SH-SY5Y (cell line): ENCODE data around the gene PRAF2.

Experiments used
- GATA2 ChIP-seq: IDR thresholded peaks from 2 replicates; pipeline ENCODE4 v1.6.1; 2011; ENCODE audit warnings: mild to moderate bottlenecking, low read depth, low read length
- GATA3 ChIP-seq: IDR thresholded peaks from 2 replicates; pipeline ENCODE4 v1.6.1; 2011; ENCODE audit warnings: low read depth, mild to moderate bottlenecking, low read length, moderate library complexity

DNA sequence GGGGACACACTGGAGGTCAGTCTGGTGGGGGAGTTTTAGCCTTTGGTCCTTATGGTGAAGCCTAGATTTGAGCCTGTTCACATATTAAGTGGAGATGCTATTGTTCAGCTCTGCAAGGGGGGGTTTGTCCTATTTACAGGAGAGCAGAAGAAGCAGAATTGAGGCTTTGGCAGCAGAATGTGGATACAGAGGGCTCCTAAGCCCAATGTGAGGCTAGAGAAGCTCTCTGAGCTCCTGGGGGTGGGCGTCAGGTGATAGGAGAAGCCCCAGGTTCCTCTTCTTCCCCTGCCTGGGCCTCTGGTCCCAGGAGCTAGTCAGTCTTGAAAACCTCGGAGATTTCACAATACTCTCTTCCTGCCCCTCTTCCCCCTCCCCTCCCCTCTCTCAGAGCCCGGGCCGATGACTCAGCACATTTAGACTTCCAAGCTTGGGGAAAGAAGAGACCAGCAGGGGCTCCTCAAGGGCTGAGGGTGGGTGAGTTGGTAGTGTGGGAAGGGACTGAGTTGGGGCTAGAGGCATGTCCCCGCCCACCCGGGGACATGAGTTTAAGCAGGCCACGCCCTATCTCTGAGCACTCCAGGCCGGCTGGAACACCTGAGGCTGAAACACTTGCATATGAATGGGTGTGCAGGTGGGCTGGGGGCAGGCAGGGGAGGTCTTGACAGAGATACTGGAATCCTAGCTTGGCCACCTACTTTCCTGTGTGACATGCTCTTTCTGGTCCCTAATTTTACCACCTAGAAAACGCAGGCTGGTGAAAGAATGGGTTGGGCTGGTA is 34.0 kb downstream of the PRAF2 start:
- TF ChIP-seq GATA2 (no peak), GATA3 (no peak)
